ENCODE results near the gene NR0B2.
A peak's percentile ranks its signal among the peaks of the same experiment; 100 is the strongest.

Gene NR0B2

DNA sequence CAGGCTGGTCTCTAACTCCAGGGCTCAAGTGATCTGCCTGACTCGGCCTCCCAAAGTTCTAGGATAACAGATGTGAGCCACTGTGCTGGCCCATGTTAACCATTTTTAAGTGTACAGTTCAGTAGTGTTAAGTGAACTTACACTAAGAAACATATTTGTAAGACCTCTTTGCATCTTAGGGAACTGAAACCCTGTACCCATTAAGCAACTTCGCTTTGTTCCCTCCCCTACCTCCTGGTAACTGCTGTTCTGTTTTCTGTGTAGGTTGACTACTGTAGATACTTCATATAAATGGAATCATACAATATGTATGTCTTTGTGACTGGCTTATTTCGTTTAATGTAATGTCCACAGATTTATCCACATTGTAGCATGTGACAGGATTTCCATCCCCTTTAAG lies 18.8 kb upstream of the NR0B2 start:
- no peak for DNase-seq

DNA sequence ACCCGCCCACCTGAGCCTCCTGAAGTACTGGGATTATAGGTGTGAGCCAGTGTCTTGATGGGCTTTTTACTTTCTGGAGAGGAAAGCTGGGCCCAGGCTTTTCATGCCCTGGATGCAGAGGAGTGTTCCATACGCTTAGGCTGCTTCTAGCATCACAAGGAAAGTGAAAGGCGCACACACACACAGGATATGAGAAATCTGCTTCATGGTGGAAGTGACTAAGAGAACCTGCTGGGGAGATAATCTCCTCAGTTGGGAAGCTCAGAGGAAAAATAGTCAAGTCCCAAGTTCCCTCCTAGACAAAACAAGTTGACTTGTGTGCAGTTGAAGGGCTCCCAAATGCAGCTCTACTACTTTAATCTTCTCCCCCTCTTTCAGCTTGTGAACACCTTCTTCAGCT lies 9.9 kb upstream of the NR0B2 start:
- DNase-seq, result no peak

DNA sequence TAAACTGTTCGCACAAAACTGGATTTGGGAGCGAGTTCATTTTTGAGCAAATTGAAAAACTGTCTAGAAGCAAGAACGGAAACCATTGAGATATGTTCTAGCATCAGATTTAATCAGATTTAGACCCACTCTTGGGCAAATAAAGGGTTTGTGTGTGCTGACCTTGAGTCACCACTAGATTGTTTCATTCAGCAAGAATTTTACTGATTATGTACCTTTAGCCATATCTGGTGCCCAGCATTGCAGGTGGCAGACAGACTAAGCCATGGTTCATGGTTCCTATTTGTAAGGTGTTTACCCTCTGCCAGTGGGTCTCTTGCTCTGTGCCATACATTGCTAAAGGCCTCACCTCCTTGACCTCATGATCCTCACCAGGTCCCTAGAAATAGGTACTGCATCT lies 9.1 kb upstream of the NR0B2 start:
- DNase-seq, result no peak

DNA sequence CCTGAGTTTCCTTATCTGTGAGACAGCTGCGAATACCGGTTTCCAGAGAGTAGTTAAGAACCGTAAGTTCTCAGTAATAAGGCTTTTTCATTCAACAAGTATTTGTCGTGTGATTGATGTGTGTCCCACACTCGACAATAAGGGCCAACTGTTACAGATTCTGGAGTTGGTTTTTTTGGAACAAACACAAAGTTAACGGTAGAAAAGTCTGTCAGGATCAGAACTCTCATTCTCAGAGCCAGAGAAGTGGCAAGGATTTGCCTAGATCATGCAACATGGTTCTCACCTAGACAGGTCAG lies 8.6 kb upstream of the NR0B2 start:
- no peak for DNase-seq

DNA sequence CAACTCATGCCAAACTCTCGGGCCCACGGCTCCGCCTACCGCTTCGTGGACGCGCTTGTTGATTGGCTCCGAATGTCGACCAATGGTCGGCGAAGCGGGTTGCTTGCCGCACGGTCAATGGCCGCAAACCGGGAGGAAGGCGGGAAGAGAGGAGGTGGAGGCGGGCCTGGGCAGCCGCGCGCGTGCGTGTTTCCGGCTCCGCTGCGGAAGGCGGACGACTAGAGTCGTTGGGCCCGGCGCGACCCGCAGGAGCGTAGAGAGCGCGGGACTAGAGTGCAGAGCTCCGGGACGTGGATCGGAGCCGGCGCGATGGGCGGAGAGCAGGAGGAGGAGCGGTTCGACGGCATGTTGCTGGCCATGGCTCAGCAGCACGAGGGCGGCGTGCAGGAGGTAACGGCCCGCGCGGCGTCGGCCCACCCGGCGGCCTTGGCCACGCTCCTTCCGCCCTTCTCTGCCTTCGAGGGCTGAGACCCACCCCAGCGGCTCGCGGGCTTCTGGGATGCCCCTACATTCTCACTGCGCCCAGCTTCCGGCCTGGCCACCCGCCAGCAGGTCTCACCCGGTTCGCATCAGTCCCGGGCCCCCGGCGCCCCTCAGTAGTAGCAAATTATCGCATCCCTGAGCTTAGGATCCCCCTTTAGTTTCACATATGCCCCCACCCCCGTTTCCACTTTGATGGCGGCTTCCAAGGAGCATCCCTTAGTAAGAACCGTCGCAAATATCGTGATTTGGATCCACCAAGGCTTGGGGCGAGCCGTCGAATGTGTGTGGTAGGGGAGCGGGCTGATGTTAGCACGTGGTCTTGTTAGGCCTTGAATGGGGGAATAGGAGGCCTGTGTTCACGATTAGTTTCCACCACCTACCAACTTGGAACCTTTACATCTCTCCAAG lies 8.0 kb upstream of the NR0B2 start, which contains the start of gene NUDC:
TSS of gene NUDC (plus strand) at position 204 of the 891 bp plus-strand sequence. CDS start at position 310, 106 bp downstream.
- DNase-seq, result peak; percentile 86

DNA sequence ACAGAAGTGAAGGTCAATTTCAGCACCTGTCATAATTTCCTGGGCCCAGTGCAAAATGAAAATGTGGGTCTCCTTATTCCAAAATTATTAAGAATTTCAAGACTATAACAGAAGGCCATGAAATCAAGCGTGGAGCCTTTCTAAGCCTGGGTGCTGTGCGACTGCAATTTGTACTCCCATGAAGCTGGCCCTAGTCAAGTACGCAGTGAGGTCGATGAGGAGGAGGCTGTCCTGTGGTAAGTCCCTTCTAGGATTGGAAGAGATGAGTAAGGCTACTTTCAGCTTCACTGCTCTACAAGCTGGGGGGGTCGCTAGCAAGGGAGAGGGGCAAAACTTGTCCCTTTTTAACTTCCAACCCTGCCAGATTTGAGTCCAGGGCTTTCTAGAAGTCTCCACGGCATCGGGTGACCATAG lies 7.4 kb upstream of the NR0B2 start:
- no peak for DNase-seq

DNA sequence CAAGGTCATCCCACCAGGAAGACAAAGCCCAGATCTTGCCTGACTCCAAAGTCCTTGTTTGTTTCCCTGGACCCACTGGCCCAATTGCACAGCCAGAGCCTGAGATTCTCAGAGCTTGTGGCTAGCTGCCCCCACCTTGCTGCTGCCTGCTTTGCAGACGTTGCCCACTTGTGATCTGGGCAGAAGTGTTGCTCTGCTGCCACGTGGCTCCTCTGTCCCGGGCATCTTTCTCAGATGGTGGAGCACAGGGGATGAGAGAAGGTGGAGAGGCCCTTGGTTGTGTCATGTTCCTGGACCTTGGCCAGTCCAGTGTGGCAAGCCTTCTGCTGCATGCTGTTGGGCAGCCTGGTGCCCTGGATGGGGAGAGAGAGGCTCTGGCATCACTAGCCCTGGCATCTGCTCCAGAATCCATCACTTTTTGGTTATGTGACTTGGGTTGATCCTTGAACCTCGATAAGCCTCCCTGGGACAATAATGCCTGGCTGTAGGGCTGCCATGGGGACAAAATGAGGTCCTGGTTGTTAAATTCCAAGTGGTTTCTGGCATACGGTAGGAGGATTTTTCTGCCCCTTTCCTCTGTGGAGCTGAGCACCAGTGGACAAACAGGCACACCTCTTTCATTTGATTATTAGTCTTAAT lies 1.5 kb upstream of the NR0B2 start:
- no peak for DNase-seq

DNA sequence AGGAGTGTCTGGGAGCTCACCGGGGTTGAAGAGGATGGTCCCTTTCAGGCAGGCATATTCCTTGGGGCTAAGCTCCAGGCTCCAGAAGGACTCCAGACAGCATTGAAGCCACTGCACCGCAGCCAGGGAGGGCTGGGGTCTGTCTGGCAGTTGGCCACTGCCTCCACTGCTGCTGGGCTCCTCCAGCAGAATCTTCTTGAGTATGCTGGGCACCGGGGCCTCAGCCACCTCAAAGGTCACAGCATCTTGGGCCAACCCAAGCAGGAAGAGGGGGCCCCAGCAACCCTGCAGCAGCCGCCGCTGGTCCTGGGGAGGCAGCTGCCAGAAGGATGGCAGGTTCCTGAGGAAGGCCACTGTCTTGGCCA lies 404 bp downstream of the NR0B2 start:
- DNase-seq, result no peak

DNA sequence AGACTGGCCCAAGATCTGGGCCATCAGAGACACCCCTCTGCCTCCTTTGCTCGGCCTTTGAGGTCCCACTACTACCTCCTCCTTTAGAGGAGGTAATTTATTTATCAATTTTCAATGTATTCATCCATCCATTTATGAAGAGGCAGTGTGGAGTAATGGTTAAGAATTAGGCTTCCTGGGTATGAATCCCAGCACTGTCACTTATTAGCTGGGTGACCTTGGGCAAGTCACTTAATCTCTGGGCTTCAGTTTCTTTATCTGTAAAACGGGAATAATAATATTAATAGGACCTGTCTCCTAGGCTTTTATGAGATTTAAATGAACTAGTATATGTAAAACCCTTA lies 1.7 kb downstream of the NR0B2 start:
- no peak for DNase-seq

DNA sequence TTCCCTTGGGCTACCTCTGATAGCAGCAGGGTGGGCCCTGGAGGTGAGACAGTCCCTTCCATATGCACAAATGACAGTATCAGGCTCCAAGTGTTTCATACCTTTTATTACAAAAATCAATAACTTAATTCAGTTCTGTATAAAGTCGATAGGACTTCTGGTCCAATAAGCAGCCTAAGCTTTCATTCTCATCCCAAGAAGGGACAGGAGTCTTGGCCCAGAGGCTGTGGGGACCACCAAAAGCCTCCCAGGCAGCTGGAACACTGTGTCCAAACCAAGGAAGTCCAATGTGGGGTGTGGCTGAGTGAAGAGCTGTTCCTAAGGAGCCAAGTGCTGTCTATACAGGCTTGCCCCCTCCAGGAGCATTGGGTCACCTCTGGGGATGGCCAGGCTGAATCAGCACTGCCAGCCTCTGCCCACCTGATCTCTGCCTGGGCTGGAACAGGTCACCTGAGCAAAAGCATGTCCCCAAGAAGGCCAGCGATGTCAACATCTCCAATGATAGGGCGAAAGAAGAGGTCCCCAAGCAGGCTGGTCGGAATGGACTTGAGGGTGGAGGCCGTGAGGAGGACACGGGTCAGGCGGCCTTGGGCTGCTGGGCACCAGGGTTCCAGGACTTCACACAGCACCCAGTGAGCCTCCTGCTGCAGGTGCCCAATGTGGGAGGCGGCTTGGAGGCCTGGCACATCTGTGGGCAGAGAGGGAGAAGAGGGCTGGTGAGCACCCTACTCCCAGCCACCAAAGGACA lies 2.2 kb downstream of the NR0B2 start:
- DNase-seq, result no peak

DNA sequence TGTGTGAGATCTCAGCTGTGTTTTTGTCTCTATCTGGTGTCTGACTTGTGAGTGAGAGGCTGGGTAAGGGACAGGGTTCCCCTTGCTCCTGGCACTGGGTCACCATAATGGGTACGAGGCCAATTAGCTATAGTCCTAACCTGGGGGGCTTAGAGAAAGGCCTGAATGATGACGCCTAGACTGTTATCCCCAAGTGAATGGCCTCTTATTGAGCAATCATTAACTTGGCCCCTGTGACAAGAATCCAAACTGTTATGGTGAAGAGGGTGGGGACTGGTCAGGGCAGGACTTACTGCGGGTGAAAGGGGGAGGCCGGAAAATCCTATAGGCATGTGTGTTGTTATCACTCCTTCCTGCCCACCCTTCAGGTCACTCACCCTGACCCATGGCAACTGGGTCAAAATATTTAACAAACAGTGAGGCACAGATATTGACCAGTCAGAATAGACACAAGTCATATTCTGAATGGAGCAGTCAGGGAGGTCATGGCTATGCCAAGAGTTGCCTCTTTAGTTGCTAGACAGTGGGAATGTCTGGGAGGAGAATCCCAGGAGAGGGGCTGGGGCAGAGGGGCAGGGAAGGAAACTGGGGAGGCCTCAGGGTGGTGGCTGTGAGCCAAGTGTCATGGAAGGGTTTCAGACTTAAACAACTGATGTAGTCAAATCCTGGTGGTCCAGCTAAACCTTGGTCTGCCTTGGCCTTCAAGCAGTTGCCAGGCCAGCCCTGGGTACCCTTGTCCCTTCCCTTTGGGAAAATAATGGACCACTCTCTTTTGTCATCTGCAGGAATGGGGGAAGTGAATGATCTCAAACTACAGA lies 3.2 kb downstream of the NR0B2 start:
- DNase-seq, result no peak

DNA sequence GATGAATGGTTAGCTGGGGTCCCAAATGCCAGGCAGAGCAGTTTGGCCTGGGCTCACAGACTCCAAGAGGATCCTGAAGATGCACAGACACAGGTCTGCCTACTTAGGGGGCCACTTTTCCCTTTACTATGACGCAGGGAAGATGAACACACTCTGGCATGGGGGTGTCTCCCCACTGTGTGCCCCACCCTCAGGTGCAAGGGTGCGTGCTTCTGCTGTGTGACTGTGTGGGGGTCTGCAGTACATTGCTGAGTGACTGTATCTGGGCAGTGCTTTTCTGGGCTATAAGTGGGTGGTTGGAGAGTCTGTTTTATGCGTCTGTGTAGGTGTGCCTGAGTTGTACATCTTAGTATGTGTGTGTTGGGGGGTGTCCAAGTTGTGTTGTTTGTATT lies 3.8 kb downstream of the NR0B2 start:
- no peak for DNase-seq

DNA sequence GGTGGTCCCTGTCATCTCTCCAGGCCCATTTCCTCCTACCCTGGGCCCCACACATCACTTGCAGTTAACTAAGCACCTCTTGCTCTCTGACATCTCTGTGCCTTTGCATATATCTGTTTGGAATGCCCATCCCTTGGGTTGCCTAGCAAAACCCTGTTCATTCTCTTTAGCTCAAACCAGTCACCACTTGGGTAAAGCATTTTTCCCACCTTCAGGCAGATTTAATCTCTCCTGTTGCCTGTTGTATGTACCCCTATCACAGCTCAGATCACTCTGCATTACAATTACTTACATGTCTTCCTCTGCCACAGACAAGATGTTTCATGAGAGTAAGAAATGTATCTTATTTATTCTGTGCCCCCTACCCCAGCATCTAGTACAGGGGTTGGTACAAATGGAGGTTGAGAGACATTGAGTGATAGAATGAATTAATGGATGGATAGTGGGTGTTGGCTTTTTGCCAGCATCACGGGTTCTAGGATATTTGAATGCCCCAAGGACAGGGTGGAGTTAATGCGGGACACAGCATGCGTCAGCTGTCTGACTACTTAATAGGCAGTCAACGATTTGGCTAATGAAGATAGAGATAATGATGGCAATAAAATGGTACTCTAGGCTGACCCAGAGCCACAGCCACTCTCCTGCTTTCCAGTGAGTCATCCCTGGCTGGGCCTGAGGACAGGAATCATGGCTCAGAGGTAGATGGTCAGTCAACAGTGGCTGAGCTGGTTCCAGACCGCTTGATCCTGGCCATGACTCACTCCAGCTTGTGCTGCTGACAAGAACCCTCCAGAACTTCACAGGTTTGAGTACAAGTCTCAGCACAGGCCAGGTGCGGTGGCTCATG lies 6.5 kb downstream of the NR0B2 start:
- DNase-seq, result no peak

DNA sequence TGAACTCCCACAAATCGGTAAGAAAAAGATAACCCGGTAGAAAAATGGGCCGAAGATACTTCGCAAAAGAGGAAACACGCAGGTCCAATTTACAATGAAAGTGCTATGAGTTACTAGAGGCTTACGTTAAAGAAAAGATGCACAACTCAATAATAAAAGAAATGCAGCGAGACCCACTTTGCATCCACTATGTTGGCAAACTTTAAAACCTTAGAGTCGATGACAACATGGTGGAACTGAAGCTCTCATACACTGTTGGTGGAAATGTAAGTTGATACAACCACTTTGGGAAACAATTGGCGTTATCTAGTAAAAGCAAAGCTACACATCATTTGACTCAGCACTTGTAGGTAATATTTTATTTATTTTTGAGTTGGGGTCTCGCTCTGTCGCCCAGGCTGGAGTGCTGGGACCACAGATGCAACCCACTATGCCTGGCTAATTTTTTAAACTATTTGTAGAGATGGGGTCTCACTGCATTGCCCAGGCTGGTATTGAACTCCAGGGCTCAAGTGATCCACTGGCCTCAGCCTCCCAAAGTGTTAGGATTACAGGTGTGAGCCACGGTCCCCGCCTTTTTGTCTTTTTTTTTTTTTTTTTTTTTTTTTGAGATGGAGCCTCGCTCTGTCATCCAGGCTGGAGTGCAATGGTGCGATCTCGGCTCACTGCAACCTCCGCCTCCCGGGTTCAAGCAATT lies 12.8 kb downstream of the NR0B2 start:
- DNase-seq, result no peak

DNA sequence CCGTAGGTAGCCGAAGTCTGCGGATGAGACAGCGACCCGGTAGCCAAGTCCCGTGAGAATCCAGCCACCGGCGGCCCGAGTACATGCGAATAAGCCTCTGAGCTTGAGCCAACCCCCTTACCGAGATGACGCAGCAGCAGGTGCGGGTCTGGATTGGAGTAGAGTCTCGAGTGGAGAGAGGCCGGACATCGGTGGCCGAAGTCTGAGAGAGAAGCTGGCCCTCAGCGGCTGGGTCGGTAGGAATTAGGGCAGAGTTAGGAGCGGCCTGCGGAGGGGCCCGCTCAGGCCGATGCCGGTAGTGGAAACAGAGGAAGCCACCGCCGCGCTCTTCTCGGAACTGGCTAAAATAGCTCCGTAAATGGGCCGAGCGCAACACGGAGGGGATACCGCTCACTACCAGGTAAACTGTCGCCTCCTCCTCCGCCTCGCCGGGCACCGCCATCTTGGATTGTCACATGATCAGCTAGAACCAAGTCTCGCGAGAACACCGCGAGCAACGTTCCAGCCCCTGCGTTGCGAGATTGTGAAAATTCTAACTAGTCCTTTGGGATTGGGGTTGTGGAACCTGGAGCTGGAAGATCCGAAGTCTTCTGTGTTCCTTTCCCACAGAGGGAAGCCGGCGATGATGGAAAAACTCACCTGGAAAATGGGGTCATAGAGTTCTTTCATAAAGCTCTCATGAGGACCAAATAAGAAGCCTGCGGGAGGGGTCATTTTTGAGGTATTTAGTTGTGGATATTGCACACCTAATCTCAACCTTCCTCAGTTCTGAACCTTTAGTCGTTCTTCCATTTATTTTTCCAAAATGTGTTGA lies 13.6 kb downstream of the NR0B2 start, which contains the start of gene GPATCH3:
TSS of gene GPATCH3 (minus strand) at position 467 of the 814 bp plus-strand sequence. CDS start at position 442, 25 bp downstream.
- DNase-seq, result peak; percentile 72

DNA sequence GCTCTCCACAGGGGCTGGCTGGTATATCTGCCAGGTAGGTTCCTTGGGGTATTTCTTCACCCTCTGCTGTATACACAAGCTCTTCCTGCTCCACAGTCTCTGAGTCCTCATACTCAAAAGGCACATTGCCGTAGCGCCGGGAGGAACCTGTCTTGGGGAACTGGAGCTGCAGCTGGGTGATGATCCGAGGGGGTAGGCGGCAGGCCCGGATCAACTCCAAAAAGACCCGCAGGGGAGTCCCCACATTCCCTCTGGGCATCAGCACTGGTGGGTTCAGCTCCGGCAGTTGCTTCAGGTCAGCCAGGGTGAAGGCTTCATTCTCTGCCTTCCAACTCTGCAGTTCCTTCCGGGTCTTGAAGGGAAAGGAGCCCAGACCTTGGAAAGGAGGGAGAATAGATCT lies 16.4 kb downstream of the NR0B2 start:
- no peak for DNase-seq

DNA sequence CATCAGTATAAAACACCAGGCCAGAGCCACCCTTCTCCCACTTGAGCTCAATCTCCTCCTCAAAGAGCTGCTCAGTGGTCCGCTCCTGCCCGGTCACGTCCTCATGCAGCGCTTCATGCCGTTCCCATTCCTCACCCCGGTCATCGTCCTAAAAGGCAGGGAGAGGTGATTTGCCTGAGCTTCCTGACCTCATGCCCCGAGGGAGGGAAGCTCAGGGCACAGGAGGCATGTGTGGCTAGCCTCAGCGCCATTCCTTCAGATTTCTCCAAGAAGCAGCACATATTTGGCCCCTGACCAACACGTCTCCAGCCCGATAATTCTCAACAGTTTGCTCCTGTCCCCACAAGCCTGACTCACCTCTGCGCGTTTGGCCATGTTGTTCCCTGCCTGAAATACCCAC lies 19.5 kb downstream of the NR0B2 start:
- DNase-seq, result no peak

DNA sequence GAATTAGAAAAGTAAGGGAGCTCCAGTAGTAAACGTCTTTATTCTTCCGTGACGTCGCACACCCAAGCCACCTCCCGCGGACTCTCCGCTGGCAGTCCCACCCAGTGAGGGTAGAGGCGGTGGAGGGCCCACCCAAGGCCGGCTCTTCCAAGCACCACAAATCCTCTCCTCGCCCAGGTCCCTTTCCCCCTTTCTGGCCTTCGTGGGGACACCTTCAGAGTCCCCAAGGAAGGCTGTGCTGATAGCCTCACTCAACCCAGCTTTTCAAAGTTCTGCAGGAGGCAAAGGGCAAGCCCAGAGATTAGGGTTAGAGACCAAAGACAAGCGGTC lies 23.3 kb downstream of the NR0B2 start:
- no peak for DNase-seq

DNA sequence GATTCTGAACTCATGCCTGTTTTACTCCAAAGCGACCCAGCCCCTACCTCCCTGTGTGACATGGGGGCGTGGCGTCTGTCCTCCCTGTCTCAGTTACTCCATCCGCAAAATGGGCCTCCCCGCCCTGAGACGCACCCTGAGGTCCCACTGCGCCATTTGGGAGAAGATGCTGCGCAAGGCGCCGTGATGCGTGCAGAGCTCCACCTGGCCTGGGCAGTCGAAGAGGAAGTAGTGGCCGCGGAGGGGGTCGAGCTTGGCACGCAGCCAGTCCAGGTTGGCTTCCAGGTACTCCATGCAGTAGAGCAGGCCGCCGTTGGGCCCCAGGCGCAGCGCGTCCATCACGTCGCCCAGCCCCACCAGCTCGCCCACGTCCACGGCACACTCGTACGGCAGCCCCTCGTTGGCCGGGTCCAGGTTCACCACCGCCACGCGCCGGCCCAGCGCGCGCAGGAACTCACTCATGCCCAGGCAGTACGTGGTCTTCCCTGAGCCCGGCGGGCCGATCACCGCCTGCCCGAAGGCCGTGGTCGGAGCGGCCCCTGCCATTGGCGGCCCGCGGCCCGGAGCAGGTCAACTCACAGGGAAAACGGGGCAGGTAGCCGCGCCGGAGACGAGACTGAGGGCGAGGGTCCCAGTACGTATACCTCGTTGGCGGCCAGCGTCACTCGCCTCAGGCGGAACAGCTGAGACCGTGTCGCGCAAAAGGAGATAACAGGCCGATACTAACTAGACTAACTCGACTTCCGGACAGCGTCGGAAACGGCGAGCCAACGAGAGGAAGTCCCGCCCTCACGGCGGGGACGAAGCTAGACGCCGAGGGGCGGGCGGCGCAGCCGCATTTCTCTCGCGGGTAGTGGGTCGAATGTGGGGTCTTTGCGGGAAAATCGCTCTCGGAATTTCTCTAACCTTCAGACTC lies 24.0 kb downstream of the NR0B2 start, which contains the start of gene GPN2:
TSS of gene GPN2 (minus strand) at position 733 of the 916 bp plus-strand sequence. CDS start at position 546, 187 bp downstream.
- DNase-seq, result peak; percentile 36

All from SHP77 treated with DMSO at 0.1 percent for 48 hours (cell line).